Inflammatory macrophage (primary cell): Measurements from ENCODE around the gene KAZN.
A peak's percentile ranks its signal among the peaks of the same experiment; 100 is the strongest.

Experiments
- DNase-seq, 2 donors: peaks; one replicate each; pipeline ENCODE4 v3.0.0-alpha.2; 2020 to 2022

Gene KAZN

GRCh38 chr1:14718476-14718875 lies 120.0 kb downstream of the KAZN start:
- DNase-seq, result no peak

- no peak for DNase-seq
Observed at GRCh38 chr1:14723401-14723800, 124.9 kb downstream of the KAZN start.

- no peak for DNase-seq
Observed at GRCh38 chr1:14724246-14724645, 125.8 kb downstream of the KAZN start.

GRCh38 chr1:14724678-14725077 lies 126.2 kb downstream of the KAZN start:
- no peak for DNase-seq

DNA sequence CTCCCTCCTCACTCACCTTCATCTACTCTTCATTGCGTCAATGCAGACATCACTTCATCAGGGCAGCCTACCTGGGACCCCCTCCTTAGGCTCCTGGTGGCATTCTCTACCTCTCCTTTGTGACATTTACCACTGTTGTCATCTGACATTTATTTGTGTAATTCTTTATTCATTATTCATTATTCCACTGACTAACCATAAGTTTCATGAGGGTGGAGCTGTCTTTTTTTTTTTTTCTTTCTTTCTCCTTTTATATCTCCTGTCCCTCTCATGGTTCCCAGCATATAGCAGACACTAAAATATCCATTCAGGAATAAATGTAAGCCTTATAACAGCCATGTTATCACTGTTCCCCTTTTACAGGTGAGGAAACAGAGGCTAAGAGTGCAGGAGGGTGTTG lies 126.8 kb downstream of the KAZN start:
- no peak for DNase-seq

- DNase-seq, result no peak
Observed at GRCh38 chr1:14725695-14726094, 127.2 kb downstream of the KAZN start.

- no peak for DNase-seq
Observed at GRCh38 chr1:14726606-14727005, 128.1 kb downstream of the KAZN start.

DNA sequence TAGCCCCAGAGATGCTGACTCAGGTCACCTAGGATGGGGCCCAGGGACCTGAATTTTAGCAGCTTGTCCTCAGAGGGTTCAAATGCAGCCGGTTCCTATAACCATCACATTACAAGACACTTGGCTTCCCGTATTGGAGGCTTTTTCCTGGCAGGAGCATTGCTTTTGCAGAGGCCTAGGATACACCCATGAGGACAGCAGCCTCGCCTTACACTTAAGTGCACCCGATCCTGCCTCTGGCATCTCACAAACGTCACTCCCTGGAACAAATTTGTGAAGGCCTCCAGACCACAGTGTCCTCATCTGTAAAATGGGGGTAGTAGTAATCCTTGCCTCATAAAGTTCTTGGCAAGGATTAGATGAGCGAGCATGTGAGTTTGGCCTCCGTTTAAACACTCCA lies 130.0 kb downstream of the KAZN start:
- DNase-seq, result no peak

DNA sequence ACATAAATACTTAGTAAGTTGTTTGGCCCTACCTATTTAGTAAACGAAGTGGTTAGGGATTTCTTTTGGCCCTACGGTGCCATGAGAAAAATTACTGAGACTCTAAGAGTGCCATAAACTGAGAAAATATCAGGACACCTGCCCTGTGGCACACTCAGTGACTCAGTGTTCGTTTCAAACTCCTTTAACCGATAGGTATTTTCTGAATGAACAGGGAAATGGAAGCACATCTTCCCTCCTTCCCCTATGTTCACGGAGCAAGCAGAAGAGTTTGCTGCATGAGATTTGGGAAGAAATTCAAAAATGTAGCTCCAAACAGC lies 134.2 kb downstream of the KAZN start:
- no peak for DNase-seq

GRCh38 chr1:14733048-14733778 lies 134.7 kb downstream of the KAZN start:
- DNase-seq, result peak; percentile 38 to 40

GRCh38 chr1:14733779-14734140 lies 135.3 kb downstream of the KAZN start:
- DNase-seq, result no peak

- no peak for DNase-seq
Observed at GRCh38 chr1:14735841-14736240, 137.4 kb downstream of the KAZN start.

DNA sequence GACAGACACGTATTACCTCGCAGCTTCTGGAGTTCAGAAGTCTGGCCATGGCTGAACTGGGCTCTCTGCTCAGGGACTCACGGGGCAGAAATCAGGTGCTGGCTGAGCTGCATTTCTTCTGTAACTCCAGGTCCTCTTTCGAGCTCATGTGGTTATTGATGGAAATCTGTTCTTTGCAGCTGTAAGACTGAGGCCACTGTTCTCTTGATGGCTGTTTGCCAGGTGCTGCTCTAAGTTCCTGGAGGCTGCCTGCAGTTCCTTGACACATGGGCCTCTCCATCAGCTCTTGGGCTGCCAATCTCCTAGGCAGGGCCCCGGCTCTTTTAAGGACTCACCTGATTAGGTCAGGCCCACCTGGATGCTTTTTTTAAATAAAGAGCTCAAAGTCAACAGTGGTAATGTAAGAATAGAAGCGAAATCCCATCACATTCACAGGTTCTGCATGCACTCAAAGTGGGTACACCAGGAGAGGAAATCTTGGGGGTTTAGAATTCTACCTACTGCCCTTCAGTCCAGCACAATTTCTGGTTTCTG lies 139.1 kb downstream of the KAZN start:
- no peak for DNase-seq

DNA sequence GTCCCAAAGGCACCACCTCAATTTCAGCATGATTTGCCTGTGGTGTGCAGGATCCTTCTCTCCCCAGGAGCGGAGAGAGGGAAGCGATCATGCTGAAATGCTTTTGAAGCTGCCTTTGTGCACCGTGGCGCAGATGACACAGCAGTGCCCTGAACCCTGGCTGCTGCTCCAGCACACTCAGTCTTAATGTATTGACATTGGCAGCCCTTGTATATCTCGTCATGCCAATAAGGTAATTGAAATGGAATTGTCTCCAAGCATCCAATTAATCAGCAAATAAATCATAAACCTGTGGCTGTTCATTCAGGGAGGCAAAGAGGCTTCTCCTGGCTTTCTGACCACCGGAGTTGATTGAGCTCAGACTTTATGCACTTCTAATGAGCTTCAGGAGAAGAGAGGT lies 139.8 kb downstream of the KAZN start:
- no peak for DNase-seq

GRCh38 chr1:14738647-14739046 lies 140.2 kb downstream of the KAZN start:
- no peak for DNase-seq

DNA sequence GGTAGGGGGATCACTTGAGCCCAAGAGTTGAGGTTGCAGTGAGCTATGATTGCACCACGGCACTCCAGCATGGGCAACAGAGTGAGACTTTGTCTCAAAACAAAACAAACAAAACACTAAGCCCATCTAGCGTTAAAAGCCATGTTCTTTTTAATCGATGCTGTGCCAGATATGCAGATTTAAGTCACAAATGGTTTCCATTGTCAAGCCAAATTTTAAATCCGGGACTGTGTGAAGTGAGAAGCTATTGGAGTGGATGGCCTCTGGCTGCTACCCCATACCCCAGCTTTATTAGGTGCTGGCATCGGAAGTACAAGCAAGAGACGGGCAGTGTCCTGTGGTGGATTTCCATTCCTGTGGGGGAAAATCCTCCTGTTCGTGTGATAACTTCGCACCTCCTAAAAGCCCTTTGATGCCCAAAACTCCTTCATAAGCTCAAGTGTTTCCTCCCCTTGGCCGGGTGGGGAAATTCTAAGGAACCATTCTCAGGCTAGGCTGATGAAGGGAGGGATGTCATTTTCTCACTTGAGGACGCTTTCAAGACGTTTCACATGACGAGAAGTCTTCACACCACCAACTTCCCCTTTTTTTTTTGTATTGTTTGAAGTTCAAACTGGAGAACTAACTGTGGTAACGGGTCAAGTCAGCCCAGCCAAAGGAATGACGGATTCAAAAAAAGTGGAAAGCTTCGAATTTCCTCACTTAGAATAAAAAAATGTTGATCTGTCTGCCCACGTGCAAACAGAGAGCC lies 140.8 kb downstream of the KAZN start:
- peak; percentile 82 to 87 for DNase-seq

DNA sequence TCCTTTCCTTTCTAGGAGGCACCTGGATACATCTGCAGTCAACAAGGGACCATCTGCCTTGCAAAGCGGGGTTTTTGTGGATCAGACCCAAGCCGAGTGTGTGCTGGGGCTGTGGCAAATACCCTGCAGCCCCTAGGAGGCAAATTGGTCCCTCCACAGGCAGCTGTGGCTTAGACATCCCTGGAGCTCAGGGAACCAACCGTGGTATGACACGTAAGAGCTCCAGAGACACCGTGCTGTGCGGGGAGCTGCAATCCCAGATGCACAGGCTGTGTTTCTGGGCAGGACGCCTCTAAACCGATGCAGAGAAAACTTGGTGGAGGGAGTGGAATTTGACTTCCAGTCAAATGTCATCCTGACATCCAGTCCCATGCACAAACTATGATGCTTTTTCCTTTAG lies 141.5 kb downstream of the KAZN start:
- no peak for DNase-seq

DNA sequence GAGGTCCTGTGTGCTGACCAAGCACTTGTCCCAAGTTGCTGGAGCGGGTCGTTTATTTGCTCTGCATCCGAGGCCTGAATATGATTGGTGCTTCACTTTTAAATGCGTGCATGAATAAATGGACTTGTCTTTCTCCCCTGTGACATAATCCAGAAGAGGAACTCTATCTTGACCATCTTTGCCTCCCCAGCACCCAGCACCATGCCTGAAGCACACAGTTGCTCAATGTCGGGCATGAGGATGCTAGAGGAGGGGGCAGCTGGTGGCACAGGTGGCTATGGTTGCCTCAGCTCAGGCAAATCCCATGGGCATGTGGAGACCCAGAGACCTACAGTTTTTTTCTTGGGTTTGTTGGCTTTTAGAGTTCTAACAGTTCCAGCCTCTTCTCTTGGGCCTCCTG lies 142.6 kb downstream of the KAZN start:
- peak in 1 of 2 donors; percentile 37 for DNase-seq

- no peak for DNase-seq
Observed at GRCh38 chr1:14741532-14741931, 143.0 kb downstream of the KAZN start.

- DNase-seq, result peak; percentile 74 to 77
Observed at GRCh38 chr1:14742181-14742980, 143.9 kb downstream of the KAZN start.

- no peak for DNase-seq
Observed at GRCh38 chr1:14743368-14743767, 144.9 kb downstream of the KAZN start.

DNA sequence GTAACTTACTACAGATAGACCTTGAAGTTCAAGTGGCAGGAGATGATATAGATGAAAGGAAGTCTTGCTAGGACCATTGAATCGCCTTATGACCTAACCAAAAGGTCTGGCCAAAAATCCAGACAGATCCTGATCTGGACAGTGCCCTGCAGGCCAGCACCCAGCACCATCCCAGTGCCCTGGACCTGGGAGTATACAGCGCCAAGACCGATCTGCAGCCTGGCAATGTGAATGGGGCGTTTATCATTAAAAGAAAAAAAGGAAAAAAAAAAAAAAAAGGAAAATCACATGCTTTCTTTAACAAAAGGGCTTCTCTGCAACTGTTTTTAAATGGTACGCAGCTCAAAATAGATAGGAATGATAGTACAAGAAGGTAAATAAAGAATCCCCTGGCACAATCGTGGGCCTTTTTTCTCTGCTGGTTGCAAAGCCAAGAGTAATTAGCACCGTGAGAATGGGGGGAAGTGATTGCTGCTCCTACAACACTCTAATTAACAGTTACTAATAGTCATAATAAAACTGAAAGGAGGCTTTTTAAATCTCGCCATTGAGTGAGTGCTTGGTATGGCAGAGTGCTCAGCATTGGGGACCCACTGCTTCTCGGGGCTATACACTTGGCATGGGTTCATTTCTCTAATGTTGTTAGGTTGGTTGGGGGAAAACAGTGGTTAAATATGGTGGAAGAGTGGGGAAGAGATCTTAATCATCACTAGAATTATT lies 146.7 kb downstream of the KAZN start:
- no peak for DNase-seq

GRCh38 chr1:14745789-14746188 lies 147.3 kb downstream of the KAZN start:
- no peak for DNase-seq
